ENCODE measurements around the gene DAB2. TPM values are rescaled to one million over a fixed set of nuclear protein-coding genes. Genes with fewer than 3 reads are reported as not detected.
A peak's percentile ranks its signal among the peaks of the same experiment; 100 is the strongest.
"Not testable (repeated sequence)": the region's sequence is repeated elsewhere in the genome, so short reads cannot be mapped to it uniquely, and the experiment has no call there.

The DAB2 gene
- total and polyA plus RNA-seq, 8 donors: 3.1 to 74.4 (median 35.7) TPM

DNA sequence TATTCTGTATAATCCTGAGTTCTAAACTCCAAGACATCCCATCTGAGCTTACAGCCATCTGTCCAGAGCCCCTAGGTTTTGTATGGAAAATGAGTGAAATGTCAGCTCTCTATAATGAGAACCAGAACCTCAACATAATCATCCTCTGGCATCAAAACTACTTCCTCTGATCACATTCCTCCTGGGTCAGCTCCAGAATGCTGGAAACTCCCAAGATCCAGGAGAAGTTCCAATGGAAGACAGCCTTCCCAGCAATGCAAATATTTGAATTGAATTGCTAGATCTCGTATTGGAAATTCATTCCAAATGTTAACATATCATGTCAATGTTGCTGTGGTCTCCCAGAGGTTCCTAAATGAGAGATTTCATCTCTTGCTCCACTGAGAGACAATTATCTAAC lies 84.3 kb downstream of the DAB2 start:
- no peaks in the 10 kb centered on the region for H3K9me3 ChIP-seq
- peak in 1 of 2 donors; percentile 25 for DNase-seq
- H3K4me1 ChIP-seq: no peaks in the 10 kb centered on the region
- H3K27ac ChIP-seq: no peak overlapping the region
- H3K27me3 ChIP-seq: no peaks in the 10 kb centered on the region
- H3K36me3 ChIP-seq: no peaks in the 10 kb centered on the region
- whole genome bisulfite sequencing, 5 donors: 38 to 58% (median 48%) methylated on average over 1 of the region's 1 CpG
- H3K4me3 ChIP-seq: no peak overlapping the region
- intact Hi-C loops (cut with DNase I; ENCODE audit: low total_unique reads): no loop called here
- TF ChIP-seq EP300 (IDR thresholded peaks at IDR 0.05): no peak
- TF ChIP-seq, protein P1, sequence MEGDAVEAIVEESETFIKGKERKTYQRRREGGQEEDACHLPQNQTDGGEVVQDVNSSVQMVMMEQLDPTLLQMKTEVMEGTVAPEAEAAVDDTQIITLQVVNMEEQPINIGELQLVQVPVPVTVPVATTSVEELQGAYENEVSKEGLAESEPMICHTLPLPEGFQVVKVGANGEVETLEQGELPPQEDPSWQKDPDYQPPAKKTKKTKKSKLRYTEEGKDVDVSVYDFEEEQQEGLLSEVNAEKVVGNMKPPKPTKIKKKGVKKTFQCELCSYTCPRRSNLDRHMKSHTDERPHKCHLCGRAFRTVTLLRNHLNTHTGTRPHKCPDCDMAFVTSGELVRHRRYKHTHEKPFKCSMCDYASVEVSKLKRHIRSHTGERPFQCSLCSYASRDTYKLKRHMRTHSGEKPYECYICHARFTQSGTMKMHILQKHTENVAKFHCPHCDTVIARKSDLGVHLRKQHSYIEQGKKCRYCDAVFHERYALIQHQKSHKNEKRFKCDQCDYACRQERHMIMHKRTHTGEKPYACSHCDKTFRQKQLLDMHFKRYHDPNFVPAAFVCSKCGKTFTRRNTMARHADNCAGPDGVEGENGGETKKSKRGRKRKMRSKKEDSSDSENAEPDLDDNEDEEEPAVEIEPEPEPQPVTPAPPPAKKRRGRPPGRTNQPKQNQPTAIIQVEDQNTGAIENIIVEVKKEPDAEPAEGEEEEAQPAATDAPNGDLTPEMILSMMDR (IDR thresholded peaks at IDR 0.05): no peak
- TF ChIP-seq POLR2A (IDR thresholded peaks at IDR 0.05): no peak
- no peak for TF ChIP-seq POLR2AphosphoS5 (IDR thresholded peaks at IDR 0.05)

DNA sequence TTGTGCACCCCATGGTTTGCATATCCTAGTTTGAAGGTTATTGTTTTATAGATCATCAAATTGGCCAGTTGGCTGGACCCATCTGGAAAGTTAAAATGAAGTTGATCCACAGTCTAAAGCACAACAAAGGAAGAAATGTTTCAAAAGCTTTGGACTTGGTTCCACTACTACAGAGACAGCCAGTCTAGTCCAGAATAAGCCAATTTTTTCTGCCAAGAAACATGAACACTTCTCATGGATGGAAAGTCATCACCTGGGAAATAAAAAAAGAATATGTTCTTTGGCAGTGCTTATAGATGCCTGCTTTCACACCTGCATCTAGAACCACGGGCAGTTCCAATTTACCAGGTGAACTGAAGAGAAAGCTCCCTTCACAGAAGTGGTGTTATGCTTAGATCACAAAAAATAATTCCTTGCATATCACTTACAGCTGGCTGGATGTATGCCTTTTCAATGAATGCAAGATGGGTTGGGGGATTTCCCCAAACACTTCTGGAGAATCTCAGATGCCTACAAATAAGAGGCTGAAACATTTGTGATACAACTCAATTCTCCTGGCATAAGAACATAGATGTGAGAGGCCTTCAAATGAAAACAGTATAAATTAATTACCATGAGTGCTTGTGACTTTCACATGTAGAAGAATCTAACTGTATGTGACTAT lies 87.4 kb downstream of the DAB2 start:
- Histone ChIP-seq H3K4me1 (no peaks in the 10 kb centered on the region), H3K9me3 (no peaks in the 10 kb centered on the region), H3K4me3 (no peak overlapping the region), H3K36me3 (no peaks in the 10 kb centered on the region), H3K27me3 (no peaks in the 10 kb centered on the region), H3K27ac (no peak overlapping the region)
- TF ChIP-seq POLR2AphosphoS5 (IDR thresholded peaks at IDR 0.05) (no peak), POLR2A (IDR thresholded peaks at IDR 0.05) (no peak), EP300 (IDR thresholded peaks at IDR 0.05) (no peak)
- TF ChIP-seq, protein P1 (IDR thresholded peaks at IDR 0.05): no peak
- intact Hi-C loops (cut with DNase I; ENCODE audit: low total_unique reads): no loop called here
- DNase-seq: no peak
- 67 to 83% (median 81%) methylated on average over 1 of the region's 1 CpG for WGBS, 5 donors

DNA sequence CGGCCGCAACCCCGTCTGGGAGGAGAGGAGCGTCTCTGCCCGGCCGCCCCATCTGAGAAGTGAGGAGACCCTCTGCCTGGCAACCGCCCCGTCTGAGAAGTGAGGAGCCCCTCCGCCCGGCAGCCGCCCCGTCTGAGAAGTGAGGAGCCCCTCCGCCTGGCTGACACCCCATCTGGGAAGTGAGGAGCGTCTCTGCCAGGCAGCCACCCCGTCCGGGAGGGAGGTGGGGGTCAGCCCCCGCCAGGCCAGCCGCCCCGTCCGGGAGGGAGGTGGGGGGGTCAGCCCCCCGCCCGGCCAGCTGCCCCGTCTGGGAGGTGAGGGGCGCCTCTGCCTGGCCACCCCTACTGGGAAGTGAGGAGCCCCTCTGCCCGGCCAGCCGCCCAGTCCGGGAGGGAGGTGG lies 90.5 kb downstream of the DAB2 start:
- WGBS, 5 donors: 86 to 96% (median 91%) methylated on average over 9 to 27 of the region's 27 CpGs; no CpG with 5 or more reads in 1 of the 5 donors
- H3K4me1 ChIP-seq; H3K27ac ChIP-seq; H3K9me3 ChIP-seq; intact Hi-C loops (cut with DNase I; ENCODE audit: low total_unique reads); H3K27me3 ChIP-seq; DNase-seq; H3K4me3 ChIP-seq; H3K36me3 ChIP-seq: not testable (repeated sequence)

DNA sequence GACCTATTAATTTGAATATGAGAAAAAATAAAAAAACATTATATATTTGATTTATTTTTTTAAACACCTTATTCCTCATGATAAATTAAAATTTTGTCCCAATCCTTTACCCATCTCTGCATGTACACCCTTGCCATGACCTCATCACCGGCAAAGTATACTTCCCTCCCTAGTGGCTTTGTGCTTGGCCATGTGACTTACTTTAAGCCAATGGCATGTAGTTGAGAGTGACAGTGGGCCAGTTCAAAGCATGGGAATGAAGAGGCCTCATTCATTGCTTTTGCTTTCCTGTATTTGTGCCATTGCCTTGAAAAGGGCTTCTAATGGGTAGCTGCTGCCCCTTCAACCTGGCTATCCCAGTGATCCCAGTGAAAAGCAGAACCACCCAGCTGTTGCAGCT lies 91.7 kb downstream of the DAB2 start:
- 96 to 100% (median 97%) methylated on average over 1 of the region's 1 CpG for WGBS, 5 donors
- H3K36me3 ChIP-seq: no peaks in the 10 kb centered on the region
- no peak overlapping the region for H3K27ac ChIP-seq

DNA sequence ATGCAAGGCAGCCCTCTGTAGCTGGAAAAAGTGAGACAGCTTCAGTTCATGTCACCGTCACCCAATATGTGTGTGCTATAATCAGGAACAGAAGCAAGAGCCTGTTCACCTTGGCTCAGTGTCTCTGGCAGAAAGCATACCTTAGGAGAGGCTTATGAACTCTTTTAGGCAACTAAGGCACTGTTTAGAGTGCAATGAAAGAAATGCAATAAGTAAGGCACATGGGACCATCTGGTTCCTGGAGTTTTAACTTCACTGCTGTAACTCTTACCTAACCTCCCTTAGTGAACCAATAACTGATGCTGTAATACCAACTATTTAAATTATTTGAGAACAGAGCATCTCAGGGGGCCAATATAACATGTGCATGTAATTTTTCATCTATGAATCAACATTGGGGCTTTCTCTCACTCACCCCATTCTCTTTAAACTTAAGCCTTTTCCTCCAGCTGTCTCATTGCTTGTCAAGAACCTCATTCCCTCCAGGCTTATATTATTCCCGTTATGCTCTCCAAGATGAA lies 92.9 kb downstream of the DAB2 start:
- H3K4me3 ChIP-seq: no peak overlapping the region
- no peaks in the 10 kb centered on the region for H3K27me3 ChIP-seq
- H3K4me1 ChIP-seq: no peaks in the 10 kb centered on the region
- no peaks in the 10 kb centered on the region for H3K9me3 ChIP-seq
- intact Hi-C loops (cut with DNase I; ENCODE audit: low total_unique reads): no loop called here
- no peak overlapping the region for H3K27ac ChIP-seq
- WGBS, 5 donors: 83 to 90% (median 88%) methylated on average over 2 of the region's 2 CpGs
- TF ChIP-seq EP300 (IDR thresholded peaks at IDR 0.05) (no peak), POLR2A (IDR thresholded peaks at IDR 0.05) (no peak), POLR2AphosphoS5 (IDR thresholded peaks at IDR 0.05) (no peak)
- TF ChIP-seq, protein P1 (IDR thresholded peaks at IDR 0.05): no peak
- H3K36me3 ChIP-seq: no peaks in the 10 kb centered on the region
- peak in 1 of 2 donors; percentile 37 for DNase-seq

More for the DNA sequence above, 91.7 kb downstream of the DAB2 start:
- no peaks in the 10 kb centered on the region for H3K4me1 ChIP-seq
- no peak for DNase-seq
- no peaks in the 10 kb centered on the region for H3K9me3 ChIP-seq
- no peaks in the 10 kb centered on the region for H3K27me3 ChIP-seq
- H3K4me3 ChIP-seq: no peak overlapping the region
- TF ChIP-seq, protein P1 (IDR thresholded peaks at IDR 0.05): no peak
- intact Hi-C loops (cut with DNase I; ENCODE audit: low total_unique reads): no loop called here
